HG02938 (cell line): ENCODE results near the gene SDSL.

Experiments
- ATAC-seq: cut with Tn5 transposase; IDR thresholded peaks from one replicate; pipeline ENCODE4 v1.9.1; 2021; ENCODE audit warnings: mild to moderate bottlenecking, moderate library complexity; ENCODE audit not compliant: unreplicated experiment

SDSL gene

GRCh38 chr12:113418213-113418879 lies 3.8 kb upstream of the SDSL start:
- ATAC-seq: no peak

DNA sequence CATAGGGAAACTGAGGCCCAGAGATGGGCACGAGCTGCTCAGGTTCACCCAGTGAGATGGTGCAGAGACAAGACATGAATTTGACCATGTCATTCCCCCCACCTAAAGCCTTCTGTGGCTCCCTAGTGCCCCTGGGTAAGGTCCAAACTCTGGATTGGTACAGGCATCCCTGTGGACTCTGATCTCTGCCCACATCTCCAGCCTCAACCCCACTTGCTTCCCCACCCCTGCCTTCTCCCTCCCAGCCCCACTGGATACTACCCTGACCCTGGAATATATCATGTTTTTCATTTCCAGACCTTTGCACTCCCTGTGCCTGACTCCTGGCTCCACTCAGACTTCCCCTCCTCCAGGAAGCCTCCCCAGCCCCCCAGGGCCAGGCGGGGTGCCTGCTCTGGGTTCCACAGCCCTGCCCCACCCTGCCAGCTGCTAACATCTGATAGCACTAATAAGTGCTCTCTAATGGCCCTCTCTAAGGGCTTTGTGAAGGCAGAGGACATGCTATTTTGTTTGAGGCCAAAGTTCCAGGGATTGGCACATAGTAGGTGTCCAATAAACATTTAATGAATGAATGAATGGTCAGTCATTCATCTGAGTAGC lies 1.1 kb upstream of the SDSL start:
- ATAC-seq: no peak

DNA sequence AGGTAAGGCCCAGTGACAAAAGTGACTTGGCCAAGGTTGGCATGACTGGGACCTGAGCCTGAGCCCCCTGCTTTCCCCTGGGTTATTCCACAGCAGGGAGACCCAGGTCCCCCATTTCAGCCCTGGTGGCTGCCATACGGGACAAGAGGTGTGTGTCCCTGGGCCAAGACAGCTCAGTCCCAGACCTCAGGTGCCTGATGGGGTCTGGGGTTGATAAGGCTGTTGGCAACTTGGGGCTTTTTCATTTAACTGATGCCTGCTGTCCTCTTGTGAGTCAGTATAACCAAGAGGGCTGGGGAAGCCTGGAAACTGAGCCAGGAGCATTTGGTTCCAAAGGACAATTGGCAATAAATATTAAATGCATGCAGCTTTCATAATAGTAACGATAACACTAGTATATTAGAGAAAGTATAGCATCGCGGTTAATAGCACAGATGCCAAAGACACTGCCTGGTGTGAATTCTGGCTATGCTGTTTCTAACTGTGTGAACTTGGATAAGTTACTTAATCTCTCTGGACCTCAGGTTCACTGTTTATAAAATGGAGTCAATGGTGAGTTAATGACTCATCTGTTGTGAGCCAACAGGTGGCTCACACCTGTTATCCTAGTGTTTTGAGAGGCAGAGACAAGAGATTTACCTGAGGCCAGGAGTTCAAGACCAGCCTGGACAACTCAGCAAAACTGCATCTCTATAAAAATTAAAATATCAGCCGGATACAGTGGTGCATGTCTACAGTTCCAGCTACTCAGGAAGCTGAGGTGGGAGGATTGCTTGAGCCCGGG lies 898 bp downstream of the SDSL start:
- no peak for ATAC-seq

GRCh38 chr12:113424456-113424855 lies 2.3 kb downstream of the SDSL start:
- ATAC-seq: no peak

- no peak for ATAC-seq
These were observed 3.0 kb downstream of the SDSL start for GRCh38 chr12:113424915-113425823.

GRCh38 chr12:113425960-113426453 lies 3.8 kb downstream of the SDSL start:
- ATAC-seq: no peak

GRCh38 chr12:113427882-113428281 lies 5.7 kb downstream of the SDSL start:
- no peak for ATAC-seq

DNA sequence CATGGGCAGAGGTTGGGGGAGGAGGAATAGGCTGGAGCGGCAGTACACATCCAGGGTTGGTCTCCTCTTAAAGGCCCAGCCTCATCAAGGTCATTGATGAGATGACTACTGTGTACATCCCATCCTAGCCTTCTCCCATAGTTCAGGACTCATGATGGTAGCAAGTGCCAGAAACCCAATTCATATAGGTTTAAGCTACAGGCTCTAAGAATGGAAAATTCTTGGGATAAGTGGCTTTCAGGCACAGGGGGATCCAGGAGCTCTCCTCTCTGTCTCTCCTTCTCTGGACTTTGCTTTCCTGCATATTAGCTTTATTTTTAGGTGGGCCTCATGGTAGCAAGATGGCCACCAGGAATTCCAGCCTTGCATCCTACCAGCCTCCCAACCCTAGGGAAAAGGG lies 6.3 kb downstream of the SDSL start:
- no peak for ATAC-seq

- ATAC-seq: no peak
These were observed 10.8 kb downstream of the SDSL start for GRCh38 chr12:113432986-113433385.

- no peak for ATAC-seq
These were observed 13.2 kb downstream of the SDSL start for GRCh38 chr12:113435367-113435766.

GRCh38 chr12:113436586-113436985 lies 14.4 kb downstream of the SDSL start:
- no peak for ATAC-seq

- no peak for ATAC-seq
These were observed 15.0 kb downstream of the SDSL start for GRCh38 chr12:113436993-113437728.

DNA sequence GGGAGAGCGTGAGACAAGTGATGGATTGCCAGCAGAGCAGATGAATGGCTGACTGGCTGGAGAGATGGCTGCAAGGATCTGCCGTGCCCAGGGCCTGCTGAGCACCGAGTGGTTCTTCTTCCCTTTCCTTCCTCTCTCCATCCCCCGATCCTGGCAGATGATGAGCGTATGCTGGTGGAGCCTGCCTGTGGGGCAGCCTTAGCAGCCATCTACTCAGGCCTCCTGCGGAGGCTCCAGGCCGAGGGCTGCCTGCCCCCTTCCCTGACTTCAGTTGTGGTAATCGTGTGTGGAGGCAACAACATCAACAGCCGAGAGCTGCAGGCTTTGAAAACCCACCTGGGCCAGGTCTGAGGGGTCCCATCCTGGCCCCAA lies 15.5 kb downstream of the SDSL start:
- ATAC-seq: no peak

- ATAC-seq: no peak
These were observed 16.5 kb downstream of the SDSL start for GRCh38 chr12:113438523-113439300.

GRCh38 chr12:113439301-113439597 lies 17.1 kb downstream of the SDSL start:
- no peak for ATAC-seq

DNA sequence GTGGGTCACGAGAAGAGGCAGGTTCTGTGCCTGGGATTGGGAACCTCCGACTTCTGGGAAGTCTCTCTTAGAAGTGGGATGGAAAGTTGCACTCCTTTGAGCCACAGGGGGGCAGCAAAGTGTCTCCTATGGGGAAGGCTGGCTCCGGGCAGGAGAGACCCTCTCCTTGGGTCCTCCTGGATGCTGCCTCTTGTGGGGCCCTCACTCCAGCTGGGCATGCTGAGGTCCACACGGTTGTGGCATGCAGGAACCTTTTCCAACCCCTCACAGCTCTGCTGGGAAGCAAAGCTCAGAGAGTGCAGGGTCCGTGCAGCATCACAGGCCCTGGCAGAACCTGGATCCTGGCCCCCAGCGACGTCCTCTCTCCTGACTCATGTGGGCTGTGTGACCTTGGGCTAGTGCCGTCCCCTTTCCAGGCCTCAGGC lies 17.4 kb downstream of the SDSL start:
- ATAC-seq: no peak

- no peak for ATAC-seq
These were observed 18.2 kb downstream of the SDSL start for GRCh38 chr12:113440336-113440735.

GRCh38 chr12:113440947-113441782 lies 19.0 kb downstream of the SDSL start:
- ATAC-seq: no peak

GRCh38 chr12:113443030-113443539 lies 20.9 kb downstream of the SDSL start:
- no peak for ATAC-seq
